ENCODE measurements around the gene MAP1LC3B2.

GRCh38 chr12:116551151-116551550, 8.0 kb upstream of the MAP1LC3B2 start:
- TF ChIP-seq TCF12 (IDR thresholded peaks at IDR 0.05; ENCODE audit: low read depth, low read length) (no peak), SMC3 (IDR thresholded peaks at IDR 0.05; ENCODE audit: borderline replicate concordance, low read length) (no peak), ZBED1 (IDR thresholded peaks at IDR 0.05; ENCODE audit: borderline replicate concordance) (no peak), ZNF687 (IDR thresholded peaks at IDR 0.05) (no peak)
